Measurements from ENCODE around the gene GREM1. TPM values are rescaled to one million over a fixed set of nuclear protein-coding genes. Genes with fewer than 3 reads are reported as not detected.

Gene GREM1
- polyA plus RNA-seq, 3 donors, result 0.12 to 0.20 (median 0.14) TPM

DNA sequence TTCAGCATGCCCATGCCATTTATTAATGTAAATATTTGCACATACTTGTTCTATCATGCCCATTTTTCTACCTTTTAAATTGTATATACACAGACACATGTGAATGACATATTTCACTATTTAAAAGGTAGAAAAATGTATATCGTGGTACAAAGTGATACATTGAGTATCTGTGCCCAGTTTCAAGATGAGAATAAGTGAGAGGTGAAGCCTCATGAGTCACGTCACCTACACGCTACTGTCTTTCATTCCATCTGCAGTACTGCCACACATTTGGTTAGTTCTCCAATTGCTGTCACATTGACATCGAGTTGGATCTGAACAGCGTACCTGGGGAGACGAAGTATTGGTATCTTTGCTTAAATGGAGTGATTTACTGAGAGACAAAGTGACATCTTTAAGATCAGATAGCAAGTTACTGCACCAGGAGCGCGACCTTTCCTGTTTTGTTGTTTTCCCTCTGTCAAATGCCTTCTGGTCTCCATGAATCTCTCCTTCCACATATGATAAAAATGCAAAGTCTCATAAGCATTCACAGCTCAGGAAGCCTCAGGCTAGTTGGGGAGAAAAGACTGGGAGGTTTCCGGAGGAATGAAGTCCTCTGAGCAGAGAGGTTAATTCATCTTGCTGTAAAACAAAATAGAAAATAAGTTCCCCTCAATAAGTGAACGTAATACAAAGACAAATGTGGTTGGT, 12.0 kb downstream of the GREM1 start:
- no peak for DNase-seq (ENCODE audit: low read depth in 3 of 3, low spot score in 2 of 3)

DNA sequence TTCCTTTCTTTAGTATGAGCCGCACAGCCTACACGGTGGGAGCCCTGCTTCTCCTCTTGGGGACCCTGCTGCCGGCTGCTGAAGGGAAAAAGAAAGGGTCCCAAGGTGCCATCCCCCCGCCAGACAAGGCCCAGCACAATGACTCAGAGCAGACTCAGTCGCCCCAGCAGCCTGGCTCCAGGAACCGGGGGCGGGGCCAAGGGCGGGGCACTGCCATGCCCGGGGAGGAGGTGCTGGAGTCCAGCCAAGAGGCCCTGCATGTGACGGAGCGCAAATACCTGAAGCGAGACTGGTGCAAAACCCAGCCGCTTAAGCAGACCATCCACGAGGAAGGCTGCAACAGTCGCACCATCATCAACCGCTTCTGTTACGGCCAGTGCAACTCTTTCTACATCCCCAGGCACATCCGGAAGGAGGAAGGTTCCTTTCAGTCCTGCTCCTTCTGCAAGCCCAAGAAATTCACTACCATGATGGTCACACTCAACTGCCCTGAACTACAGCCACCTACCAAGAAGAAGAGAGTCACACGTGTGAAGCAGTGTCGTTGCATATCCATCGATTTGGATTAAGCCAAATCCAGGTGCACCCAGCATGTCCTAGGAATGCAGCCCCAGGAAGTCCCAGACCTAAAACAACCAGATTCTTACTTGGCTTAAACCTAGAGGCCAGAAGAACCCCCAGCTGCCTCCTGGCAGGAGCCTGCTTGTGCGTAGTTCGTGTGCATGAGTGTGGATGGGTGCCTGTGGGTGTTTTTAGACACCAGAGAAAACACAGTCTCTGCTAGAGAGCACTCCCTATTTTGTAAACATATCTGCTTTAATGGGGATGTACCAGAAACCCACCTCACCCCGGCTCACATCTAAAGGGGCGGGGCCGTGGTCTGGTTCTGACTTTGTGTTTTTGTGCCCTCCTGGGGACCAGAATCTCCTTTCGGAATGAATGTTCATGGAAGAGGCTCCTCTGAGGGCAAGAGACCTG, 13.2 kb downstream of the GREM1 start:
- DNase-seq (ENCODE audit: low read depth in 3 of 3, low spot score in 2 of 3), result no peak

DNA sequence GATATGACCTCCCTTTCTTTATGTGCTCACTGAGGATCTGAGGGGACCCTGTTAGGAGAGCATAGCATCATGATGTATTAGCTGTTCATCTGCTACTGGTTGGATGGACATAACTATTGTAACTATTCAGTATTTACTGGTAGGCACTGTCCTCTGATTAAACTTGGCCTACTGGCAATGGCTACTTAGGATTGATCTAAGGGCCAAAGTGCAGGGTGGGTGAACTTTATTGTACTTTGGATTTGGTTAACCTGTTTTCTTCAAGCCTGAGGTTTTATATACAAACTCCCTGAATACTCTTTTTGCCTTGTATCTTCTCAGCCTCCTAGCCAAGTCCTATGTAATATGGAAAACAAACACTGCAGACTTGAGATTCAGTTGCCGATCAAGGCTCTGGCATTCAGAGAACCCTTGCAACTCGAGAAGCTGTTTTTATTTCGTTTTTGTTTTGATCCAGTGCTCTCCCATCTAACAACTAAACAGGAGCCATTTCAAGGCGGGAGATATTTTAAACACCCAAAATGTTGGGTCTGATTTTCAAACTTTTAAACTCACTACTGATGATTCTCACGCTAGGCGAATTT, 14.9 kb downstream of the GREM1 start:
- no peak for DNase-seq (ENCODE audit: low read depth in 3 of 3, low spot score in 2 of 3)

GRCh38 chr15:32733281-32733680, 15.5 kb downstream of the GREM1 start:
- no peak for DNase-seq (ENCODE audit: low read depth in 3 of 3, low spot score in 2 of 3)

GRCh38 chr15:32735989-32736700, 18.3 kb downstream of the GREM1 start:
- DNase-seq (ENCODE audit: low read depth in 3 of 3, low spot score in 2 of 3), result no peak

DNA sequence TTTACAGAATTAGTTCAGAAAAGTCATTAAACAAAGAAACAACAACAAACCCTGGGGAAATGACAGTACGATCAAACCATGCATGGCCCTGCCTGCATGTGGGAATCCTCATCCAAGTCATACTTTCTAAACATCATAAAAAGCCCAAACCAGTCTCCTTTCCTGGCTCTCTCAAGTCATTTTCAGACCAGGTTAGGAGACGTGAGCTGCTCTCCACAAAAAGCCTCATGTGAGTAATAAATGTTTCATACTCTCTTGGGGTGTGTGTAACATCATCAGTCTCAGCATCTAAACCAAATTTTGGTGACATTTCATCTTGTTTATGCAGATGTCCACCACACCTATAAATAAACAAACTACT, 18.9 kb downstream of the GREM1 start:
- no peak for DNase-seq (ENCODE audit: low read depth in 3 of 3, low spot score in 2 of 3)

DNA sequence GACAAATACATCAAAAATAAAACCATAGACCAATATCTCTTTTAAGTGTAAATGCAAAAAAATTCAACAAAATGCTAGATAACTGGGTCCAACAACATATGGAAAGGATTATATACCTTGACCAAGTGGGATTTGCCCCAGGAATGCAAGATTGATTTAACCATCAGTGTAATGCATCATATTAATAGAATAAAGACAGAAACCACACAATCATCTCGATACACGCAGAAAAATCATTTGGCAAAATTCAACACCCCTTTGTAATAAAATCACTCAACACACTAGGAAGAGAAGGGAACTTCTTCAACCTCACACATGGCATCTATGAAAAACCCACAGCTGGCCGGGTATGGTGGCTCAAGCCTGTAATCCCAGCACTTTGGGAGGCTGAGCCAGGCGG, 19.5 kb downstream of the GREM1 start:
- DNase-seq (ENCODE audit: low read depth in 3 of 3, low spot score in 2 of 3), result no peak

DNA sequence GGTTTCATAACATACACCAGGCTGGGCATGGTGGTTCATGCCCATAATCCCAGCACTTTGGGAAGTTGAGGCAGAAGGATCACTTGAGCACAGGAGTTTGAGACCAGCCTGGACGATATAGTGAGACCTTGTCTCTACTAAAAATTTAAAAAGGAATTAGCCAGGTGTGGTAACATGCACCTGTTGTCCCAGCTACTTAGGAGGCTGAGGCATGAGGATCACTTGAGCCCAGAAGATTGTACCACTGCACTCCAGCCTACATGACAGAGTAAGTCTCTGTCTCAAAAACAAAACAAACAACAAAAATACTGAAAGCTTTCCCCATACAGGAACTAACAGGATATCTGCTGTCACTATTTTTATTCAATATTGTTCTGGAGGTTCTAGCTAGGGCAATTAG, 20.9 kb downstream of the GREM1 start:
- DNase-seq (ENCODE audit: low read depth in 3 of 3, low spot score in 2 of 3), result no peak

DNA sequence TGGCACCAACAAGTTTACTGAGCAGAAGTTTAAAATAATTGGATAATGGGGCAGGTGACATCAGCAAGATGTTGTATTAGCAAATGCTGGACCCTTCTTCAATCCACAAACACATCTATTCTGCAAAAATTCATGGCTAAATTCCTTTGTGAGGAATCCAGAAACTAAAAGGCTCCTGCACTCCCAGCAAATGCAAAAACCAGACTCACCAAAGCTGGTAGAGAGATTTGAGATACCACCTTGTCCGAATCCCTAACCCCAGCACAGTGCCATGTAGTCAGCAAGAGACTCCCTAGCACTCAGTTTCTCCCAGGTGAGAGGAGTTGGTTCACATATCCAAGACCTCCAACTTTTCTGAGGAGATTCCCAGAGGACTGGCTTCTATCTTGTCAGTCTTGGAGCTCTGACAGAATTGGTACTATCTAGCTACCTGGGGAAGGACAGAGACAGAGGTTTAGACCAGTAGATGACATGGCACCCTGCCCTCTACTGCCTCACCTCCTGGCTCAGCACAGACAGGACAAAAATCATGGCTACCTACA, 21.8 kb downstream of the GREM1 start:
- no peak for DNase-seq (ENCODE audit: low read depth in 3 of 3, low spot score in 2 of 3)

DNA sequence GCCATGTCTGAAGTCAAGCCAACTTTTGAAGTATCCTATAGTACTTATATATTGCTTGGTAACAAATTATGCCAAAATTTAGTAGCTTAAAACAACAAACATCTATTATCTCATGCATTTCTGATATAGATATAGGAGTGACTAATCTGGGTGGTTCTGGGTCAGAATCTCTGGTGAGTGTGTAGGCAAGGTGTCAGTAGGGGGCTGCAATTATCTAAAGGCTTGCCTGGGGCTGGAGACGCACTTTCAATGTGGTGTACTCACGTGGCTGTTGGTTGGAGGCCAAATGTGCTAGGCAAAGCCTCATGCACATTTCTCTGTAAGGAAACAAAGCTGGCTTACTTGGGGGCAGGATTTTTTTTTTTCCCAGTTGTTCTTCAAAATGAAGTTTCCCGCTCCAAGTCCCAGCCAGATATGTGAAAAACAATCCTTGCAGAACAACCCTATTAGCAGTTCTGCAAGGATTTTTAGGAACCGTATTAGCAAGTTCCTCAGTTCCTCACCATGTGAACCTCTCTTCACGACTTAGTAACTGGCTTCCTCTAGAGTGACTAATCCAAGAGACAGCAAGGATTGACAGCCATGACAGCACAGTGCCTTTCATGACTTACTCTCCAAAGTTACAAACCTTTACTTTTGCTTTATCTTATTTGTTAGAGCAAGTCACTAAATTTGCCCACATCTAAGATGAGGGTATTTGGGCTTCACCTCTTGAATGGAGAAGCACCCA, 25.8 kb downstream of the GREM1 start:
- DNase-seq (ENCODE audit: low read depth in 3 of 3, low spot score in 2 of 3), result no peak

DNA sequence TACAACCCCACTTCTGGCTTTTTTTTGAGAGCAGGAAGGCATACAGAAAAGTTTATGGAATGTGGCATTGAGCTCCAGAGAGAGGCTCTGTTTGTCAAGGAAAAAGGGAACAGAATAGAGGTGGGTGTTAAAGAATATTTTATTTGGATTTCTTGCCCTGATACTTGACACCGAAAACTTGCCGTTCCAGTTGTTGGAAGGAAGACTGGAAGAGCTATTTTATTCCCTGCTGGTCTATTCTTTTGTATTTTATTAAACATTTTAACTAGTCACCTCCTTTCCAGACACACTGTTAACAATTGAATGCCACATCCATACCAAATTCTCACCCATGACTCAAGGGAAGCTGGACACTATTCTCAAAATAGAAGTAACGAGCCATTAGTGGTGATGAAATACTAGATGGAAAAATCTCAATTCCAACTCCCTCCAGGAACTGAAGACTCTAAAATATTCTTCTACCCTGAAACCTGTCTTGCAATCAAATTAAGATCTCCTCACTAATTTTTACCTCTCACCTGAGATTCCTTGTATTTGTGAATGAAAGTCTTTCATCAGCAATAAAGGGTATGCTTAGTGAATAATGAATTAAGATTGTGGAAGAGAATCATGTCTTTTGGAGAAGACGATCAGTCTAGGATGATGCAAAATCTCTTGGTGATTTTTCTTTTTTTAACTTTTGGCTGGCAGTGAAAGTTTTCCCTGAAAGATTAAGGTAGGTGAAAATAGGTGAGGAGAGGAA, 28.5 kb downstream of the GREM1 start:
- DNase-seq (ENCODE audit: low read depth in 3 of 3, low spot score in 2 of 3), result no peak

GRCh38 chr15:32747921-32748342, 30.1 kb downstream of the GREM1 start:
- no peak for DNase-seq (ENCODE audit: low read depth in 3 of 3, low spot score in 2 of 3)

DNA sequence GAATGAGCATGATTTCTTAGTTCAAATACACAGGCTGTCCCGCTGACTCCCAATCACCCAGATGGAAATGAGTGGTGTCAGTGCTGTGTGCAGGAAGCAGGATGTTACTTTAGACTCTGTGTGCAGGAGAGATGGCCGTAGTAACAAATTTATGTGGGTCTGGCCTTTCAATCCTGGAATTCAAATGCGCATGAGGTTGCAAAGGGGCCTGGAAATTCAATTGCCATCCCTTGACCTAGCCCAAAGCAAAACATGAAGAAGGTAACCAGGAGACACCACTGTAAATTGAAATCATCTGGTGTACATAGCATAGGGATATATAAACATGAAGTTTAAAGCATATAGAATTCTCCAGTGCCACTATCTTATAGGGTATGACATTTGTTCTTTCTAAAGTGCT, 33.2 kb downstream of the GREM1 start:
- no peak for DNase-seq (ENCODE audit: low read depth in 3 of 3, low spot score in 2 of 3)

DNA sequence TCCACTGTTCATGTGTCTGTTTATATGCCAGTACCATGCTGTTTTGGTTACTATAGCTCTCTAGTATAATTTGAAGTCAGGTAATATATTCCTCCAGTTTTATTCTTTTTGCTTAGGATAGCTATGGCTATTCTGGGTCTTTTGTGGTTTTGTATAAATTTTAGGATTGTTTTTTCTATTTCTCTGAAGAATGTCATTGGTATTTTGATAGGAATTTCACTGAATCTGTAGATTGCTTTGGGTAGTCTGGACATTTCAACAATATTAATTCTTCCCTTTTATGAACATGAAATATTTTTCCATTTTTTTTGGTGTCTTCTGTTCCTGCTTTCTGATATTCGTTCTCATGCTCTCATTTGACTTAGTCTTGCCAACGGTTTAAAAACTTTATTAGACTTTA, 39.6 kb downstream of the GREM1 start:
- DNase-seq (ENCODE audit: low read depth in 3 of 3, low spot score in 2 of 3), result no peak

DNA sequence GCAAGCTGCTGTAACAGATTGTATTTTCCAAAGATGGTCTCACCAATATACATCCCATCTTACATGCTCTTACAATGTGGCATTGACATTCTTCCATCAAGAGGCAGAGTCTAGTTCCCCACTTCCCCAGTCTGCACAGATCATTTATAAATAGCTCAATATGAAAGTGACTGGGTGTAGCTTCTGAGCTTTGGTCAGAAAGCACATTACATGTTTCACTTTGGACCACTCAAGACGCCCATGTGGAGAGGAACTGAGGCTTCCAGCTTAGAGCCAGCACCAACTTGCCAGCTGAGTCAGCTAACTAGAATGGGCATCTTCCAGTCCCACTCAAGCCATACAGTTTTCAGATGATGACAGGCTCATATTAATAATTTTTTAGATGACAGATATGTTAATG, 45.5 kb downstream of the GREM1 start:
- DNase-seq (ENCODE audit: low read depth in 3 of 3, low spot score in 2 of 3), result no peak

GRCh38 chr15:32765236-32765635, 47.4 kb downstream of the GREM1 start:
- DNase-seq (ENCODE audit: low read depth in 3 of 3, low spot score in 2 of 3), result no peak

- no peak for DNase-seq (ENCODE audit: low read depth in 3 of 3, low spot score in 2 of 3)
Observed at GRCh38 chr15:32766101-32766500, 48.3 kb downstream of the GREM1 start.

GRCh38 chr15:32767236-32767635, 49.4 kb downstream of the GREM1 start:
- DNase-seq (ENCODE audit: low read depth in 3 of 3, low spot score in 2 of 3), result no peak

- no peak for DNase-seq (ENCODE audit: low read depth in 3 of 3, low spot score in 2 of 3)
Observed at GRCh38 chr15:32774022-32774421, 56.2 kb downstream of the GREM1 start.

All from right renal cortex interstitium (tissue), 3 donors.